ENCODE data around the gene ZC3H6.

GRCh38 chr2:112342067-112342550 lies 66.7 kb downstream of the ZC3H6 start:
- TF ChIP-seq POLR2AphosphoS5 (IDR thresholded peaks at IDR 0.05; ENCODE audit: low read depth, low read length): no peak
- TF ChIP-seq TAF1 (IDR thresholded peaks at IDR 0.05; ENCODE audit: borderline replicate concordance, insufficient read depth, low read length): no peak

All from PFSK-1 (cell line).